HepG2 (cell line): ENCODE results near the gene TMEM258. TPM values are rescaled to one million over a fixed set of nuclear protein-coding genes. Genes with fewer than 3 reads are reported as not detected.
A peak's percentile ranks its signal among the peaks of the same experiment; 100 is the strongest.

Source experiments
- ERF ChIP-seq: IDR thresholded peaks from 2 replicates; pipeline ENCODE4 v1.6.1; 2018; ENCODE audit warnings: missing biosample characterization, missing genetic modification reagents
- FOXK1 ChIP-seq: sonication (generic); formaldehyde crosslinking; IDR thresholded peaks from 2 replicates; pipeline ENCODE4 v1.4.0; 2020; ENCODE audit warnings: low read depth, missing genetic modification reagents, borderline replicate concordance
- HNRNPK ChIP-seq: fragments of 200-400 bp; formaldehyde crosslinking; IDR thresholded peaks from 2 replicates; pipeline ENCODE4 v1.6.1; 2018; ENCODE audit warnings: low read length, low read depth, moderate library complexity, mild to moderate bottlenecking; ENCODE audit not compliant: poor library complexity, severe bottlenecking
- HNRNPL ChIP-seq: fragments of 200-400 bp; formaldehyde crosslinking; IDR thresholded peaks from 2 replicates; pipeline ENCODE4 v1.6.1; 2017; ENCODE audit warnings: mild to moderate bottlenecking, low read depth, low read length
- KAT7 ChIP-seq: IDR thresholded peaks from 2 replicates; pipeline ENCODE4 v1.6.1; 2018; ENCODE audit warnings: borderline replicate concordance, missing compliant biosample characterization
- KDM5A ChIP-seq: fragments of 200-600 bp; sonication (generic); IDR thresholded peaks from 2 replicates; pipeline ENCODE4 v1.7.0; 2018; ENCODE audit warnings: antibody characterized with exemption, mild to moderate bottlenecking, low read length, borderline replicate concordance
- POLR2AphosphoS5 ChIP-seq: IDR thresholded peaks from 2 replicates; pipeline ENCODE4 v1.6.1; 2012; ENCODE audit warnings: low read depth, low read length
- SMAD9 ChIP-seq: sonication (generic); formaldehyde crosslinking; IDR thresholded peaks from 2 replicates; pipeline ENCODE4 v1.5.1; 2020; ENCODE audit warnings: mild to moderate bottlenecking, missing genetic modification reagents
- YY1 ChIP-seq: IDR thresholded peaks from 2 replicates; pipeline ENCODE4 v1.6.1; 2011; ENCODE audit warnings: low read length, low read depth, moderate library complexity, mild to moderate bottlenecking; ENCODE audit not compliant: insufficient read depth, insufficient replicate concordance
- ZBTB1 ChIP-seq: sonication (generic); formaldehyde crosslinking; IDR thresholded peaks from 2 replicates; pipeline ENCODE4 v1.4.0; 2020; ENCODE audit warnings: missing genetic modification reagents, borderline replicate concordance
- ZBTB7B ChIP-seq: sonication (generic); formaldehyde crosslinking; IDR thresholded peaks from 2 replicates; pipeline ENCODE4 v1.4.0; 2020; ENCODE audit warnings: missing genetic modification reagents
- ZMAT3 ChIP-seq: sonication (generic); formaldehyde crosslinking; conservative IDR thresholded peaks from 2 replicates; pipeline ENCODE4 v1.7.0; 2021; ENCODE audit warnings: missing genetic modification reagents
- ZNF296 ChIP-seq: sonication (generic); formaldehyde crosslinking; conservative IDR thresholded peaks from 2 replicates; pipeline ENCODE4 v1.5.0; 2020; ENCODE audit warnings: mild to moderate bottlenecking, missing genetic modification reagents
- ZNF552 ChIP-seq: sonication (generic); formaldehyde crosslinking; IDR thresholded peaks from 2 replicates; pipeline ENCODE4 v1.9.0; 2022; ENCODE audit warnings: missing genetic modification reagents, mild to moderate bottlenecking, borderline replicate concordance
- ZSCAN12 ChIP-seq: sonication (generic); formaldehyde crosslinking; IDR thresholded peaks from 2 replicates; pipeline ENCODE4 v1.9.0; 2021; ENCODE audit warnings: mild to moderate bottlenecking, missing genetic modification reagents
- polyA plus RNA-seq, 8 experiments: library from polyadenylated mRNA; depleted of rRNA in 3 of 8; stranded (reverse) in 7 of 8; unstranded in 1 of 8; fragments of >200 nt; fragmentation: Illumina TruSeq in 4 of 8; extraction: Trizol in 4 of 8; gene quantifications; 2 replicates each; pipeline versions ENCODE4 v1.2.1 to v1.2.3, GENCODE V29; 2011 to 2016; ENCODE audit warnings: low read depth in 4 of 8, missing spikeins in 1 of 8, mixed read lengths in 1 of 8; ENCODE audit not compliant: insufficient read depth in 1 of 8
- total RNA-seq, 5 experiments: library from RNA; depleted of rRNA; stranded (reverse); fragments of >200 nt; fragmentation: Illumina TruSeq; extraction: Trizol; gene quantifications; 2 replicates each; pipeline ENCODE4 v1.2.3, GENCODE V29; 2016; ENCODE audit warnings: low read depth in 1 of 5
- TF ChIP-seq, protein P1 (sequence below): sonication (generic); formaldehyde crosslinking; IDR thresholded peaks from 2 replicates; pipeline ENCODE4 v1.4.0; 2020; ENCODE audit warnings: mild to moderate bottlenecking, missing genetic modification reagents
- TF ChIP-seq, protein P2 (sequence below): sonication (generic); formaldehyde crosslinking; IDR thresholded peaks from 2 replicates; pipeline ENCODE4 v1.5.0; 2020; ENCODE audit warnings: mild to moderate bottlenecking, missing genetic modification reagents, moderate library complexity
- TF ChIP-seq, protein P3 (sequence below): sonication (generic); formaldehyde crosslinking; IDR thresholded peaks from 2 replicates; pipeline ENCODE4 v1.4.0; 2020; ENCODE audit warnings: missing genetic modification reagents, mild to moderate bottlenecking, borderline replicate concordance
- TF ChIP-seq, protein P4 (sequence below): sonication (generic); formaldehyde crosslinking; IDR thresholded peaks from 2 replicates; pipeline ENCODE4 v1.4.0; 2020; ENCODE audit warnings: missing genetic modification reagents, mild to moderate bottlenecking, borderline replicate concordance
- TF ChIP-seq, protein P5 (sequence below): IDR thresholded peaks from 2 replicates; pipeline ENCODE4 v1.6.1; 2016; ENCODE audit warnings: low read depth, borderline replicate concordance

TMEM258 gene
- total and polyA plus RNA-seq, 2 of the 13 experiments (the other 11 are each of a cell fraction or from before 2014, with no cell fraction given): 175 to 424 TPM

DNA sequence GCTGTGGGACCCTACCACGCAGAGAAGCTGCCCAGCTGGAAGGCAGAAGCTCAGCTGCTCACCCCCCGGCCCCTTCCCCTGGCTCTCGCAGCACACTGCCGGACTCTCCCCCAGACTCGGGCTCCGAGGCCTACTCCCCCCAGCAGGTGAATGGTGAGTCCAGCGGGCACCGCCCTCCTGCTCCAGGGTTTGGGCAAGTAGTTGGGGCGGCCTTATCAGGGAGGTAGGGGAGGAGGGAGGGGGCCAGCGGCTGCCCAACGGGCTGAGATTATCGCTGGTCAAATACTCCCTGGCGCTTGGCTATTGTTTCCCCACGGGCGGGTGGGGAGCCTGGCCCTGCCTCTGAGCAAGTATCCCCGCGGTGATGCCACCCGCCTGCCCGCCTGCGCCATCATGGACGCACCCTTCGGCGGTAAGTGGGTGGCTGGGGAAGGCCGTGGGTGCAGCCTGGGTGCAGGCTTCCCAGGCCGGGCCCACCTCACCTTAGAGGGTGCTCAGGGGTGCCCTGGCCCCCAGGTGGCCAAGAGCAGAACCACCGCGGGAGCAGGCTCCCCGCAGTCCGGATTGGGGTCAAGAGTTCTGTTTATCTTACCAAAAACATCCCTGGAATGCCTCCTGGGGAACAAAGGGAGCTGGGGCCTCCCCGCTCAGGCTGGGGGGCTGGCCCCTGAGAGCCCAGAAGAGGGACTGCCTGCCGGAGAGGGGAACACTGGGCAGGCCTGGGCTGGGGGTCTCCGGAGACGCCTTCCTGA lies 23.1 kb downstream of the TMEM258 start (continued):
- TF ChIP-seq, protein P1, sequence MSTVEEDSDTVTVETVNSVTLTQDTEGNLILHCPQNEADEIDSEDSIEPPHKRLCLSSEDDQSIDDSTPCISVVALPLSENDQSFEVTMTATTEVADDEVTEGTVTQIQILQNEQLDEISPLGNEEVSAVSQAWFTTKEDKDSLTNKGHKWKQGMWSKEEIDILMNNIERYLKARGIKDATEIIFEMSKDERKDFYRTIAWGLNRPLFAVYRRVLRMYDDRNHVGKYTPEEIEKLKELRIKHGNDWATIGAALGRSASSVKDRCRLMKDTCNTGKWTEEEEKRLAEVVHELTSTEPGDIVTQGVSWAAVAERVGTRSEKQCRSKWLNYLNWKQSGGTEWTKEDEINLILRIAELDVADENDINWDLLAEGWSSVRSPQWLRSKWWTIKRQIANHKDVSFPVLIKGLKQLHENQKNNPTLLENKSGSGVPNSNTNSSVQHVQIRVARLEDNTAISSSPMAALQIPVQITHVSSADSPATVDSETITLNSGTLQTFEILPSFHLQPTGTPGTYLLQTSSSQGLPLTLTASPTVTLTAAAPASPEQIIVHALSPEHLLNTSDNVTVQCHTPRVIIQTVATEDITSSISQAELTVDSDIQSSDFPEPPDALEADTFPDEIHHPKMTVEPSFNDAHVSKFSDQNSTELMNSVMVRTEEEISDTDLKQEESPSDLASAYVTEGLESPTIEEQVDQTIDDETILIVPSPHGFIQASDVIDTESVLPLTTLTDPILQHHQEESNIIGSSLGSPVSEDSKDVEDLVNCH (CRISPR knock-in tag): no peak
- TF ChIP-seq ZNF552 (CRISPR knock-in tag) (no peak), ERF (CRISPR knock-in tag) (peak; percentile 87), ZMAT3 (CRISPR knock-in tag) (peak; percentile 6; the same call in 1 of the 2 replicates), YY1 (peak; percentile 56), KDM5A (no peak), ZBTB7B (CRISPR knock-in tag) (peak; percentile 99), POLR2AphosphoS5 (peak; percentile 32; the same call in 1 of the 2 replicates), ZBTB1 (CRISPR knock-in tag) (no peak), ZNF296 (CRISPR knock-in tag) (no peak), KAT7 (CRISPR knock-in tag) (0 out of 2 replicates have a peak, but pooled peaks have one; percentile 49), SMAD9 (CRISPR knock-in tag) (peak; percentile 87; the same call in 1 of the 2 replicates), ZSCAN12 (no peak), HNRNPK (no peak), HNRNPL (peak; percentile 95), FOXK1 (CRISPR knock-in tag) (peak; percentile 21; the same call in 1 of the 2 replicates)
- TF ChIP-seq, protein P2, sequence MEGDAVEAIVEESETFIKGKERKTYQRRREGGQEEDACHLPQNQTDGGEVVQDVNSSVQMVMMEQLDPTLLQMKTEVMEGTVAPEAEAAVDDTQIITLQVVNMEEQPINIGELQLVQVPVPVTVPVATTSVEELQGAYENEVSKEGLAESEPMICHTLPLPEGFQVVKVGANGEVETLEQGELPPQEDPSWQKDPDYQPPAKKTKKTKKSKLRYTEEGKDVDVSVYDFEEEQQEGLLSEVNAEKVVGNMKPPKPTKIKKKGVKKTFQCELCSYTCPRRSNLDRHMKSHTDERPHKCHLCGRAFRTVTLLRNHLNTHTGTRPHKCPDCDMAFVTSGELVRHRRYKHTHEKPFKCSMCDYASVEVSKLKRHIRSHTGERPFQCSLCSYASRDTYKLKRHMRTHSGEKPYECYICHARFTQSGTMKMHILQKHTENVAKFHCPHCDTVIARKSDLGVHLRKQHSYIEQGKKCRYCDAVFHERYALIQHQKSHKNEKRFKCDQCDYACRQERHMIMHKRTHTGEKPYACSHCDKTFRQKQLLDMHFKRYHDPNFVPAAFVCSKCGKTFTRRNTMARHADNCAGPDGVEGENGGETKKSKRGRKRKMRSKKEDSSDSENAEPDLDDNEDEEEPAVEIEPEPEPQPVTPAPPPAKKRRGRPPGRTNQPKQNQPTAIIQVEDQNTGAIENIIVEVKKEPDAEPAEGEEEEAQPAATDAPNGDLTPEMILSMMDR (CRISPR knock-in tag): peak; percentile 85
- TF ChIP-seq, protein P3, sequence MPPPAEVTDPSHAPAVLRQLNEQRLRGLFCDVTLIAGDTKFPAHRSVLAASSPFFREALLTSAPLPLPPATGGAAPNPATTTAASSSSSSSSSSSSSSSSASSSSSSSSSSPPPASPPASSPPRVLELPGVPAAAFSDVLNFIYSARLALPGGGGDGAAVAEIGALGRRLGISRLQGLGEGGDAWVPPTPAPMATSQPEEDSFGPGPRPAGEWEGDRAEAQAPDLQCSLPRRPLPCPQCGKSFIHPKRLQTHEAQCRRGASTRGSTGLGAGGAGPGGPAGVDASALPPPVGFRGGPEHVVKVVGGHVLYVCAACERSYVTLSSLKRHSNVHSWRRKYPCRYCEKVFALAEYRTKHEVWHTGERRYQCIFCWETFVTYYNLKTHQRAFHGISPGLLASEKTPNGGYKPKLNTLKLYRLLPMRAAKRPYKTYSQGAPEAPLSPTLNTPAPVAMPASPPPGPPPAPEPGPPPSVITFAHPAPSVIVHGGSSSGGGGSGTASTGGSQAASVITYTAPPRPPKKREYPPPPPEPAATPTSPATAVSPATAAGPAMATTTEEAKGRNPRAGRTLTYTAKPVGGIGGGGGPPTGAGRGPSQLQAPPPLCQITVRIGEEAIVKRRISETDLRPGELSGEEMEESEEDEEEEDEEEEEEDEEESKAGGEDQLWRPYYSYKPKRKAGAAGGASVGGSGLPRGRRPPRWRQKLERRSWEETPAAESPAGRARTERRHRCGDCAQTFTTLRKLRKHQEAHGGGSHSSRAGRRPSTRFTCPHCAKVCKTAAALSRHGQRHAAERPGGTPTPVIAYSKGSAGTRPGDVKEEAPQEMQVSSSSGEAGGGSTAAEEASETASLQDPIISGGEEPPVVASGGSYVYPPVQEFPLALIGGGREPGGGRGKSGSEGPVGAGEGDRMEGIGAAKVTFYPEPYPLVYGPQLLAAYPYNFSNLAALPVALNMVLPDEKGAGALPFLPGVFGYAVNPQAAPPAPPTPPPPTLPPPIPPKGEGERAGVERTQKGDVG: 0 out of 2 replicates have a peak, but pooled peaks have one; percentile 72
- TF ChIP-seq, protein P4, sequence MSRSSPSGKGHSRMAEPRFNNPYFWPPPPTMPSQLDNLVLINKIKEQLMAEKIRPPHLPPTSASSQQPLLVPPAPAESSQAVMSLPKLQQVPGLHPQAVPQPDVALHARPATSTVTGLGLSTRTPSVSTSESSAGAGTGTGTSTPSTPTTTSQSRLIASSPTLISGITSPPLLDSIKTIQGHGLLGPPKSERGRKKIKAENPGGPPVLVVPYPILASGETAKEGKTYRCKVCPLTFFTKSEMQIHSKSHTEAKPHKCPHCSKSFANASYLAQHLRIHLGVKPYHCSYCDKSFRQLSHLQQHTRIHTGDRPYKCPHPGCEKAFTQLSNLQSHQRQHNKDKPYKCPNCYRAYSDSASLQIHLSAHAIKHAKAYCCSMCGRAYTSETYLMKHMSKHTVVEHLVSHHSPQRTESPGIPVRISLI (CRISPR knock-in tag): 0 out of 2 replicates have a peak, but pooled peaks have one; percentile 6
- TF ChIP-seq, protein P5, sequence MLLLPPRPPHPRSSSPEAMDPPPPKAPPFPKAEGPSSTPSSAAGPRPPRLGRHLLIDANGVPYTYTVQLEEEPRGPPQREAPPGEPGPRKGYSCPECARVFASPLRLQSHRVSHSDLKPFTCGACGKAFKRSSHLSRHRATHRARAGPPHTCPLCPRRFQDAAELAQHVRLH: no peak
